Glutamatergic neuron (in vitro differentiated cells): Measurements from ENCODE around the gene COL6A1. TPM values are rescaled to one million over a fixed set of nuclear protein-coding genes. Genes with fewer than 3 reads are reported as not detected.

Experiments used
- DNase-seq: peaks from one replicate; pipeline ENCODE4 v3.0.0; 2022
- H3K27ac Mint-ChIP-seq: one replicate; pipeline ENCODE4 v1.8.0; 2020; ENCODE audit warnings: mild to moderate bottlenecking, mixed read lengths, inconsistent platforms; ENCODE audit not compliant: unreplicated experiment
- H3K27me3 Mint-ChIP-seq: one replicate; pipeline ENCODE4 v1.8.0; 2020; ENCODE audit warnings: mild to moderate bottlenecking, moderate library complexity, mixed read lengths, inconsistent platforms; ENCODE audit not compliant: unreplicated experiment
- H3K36me3 Mint-ChIP-seq: one replicate; pipeline ENCODE4 v1.8.0; 2020; ENCODE audit warnings: mild to moderate bottlenecking, mixed read lengths, inconsistent platforms; ENCODE audit not compliant: unreplicated experiment
- H3K4me1 Mint-ChIP-seq: one replicate; pipeline ENCODE4 v1.8.0; 2020; ENCODE audit warnings: mild to moderate bottlenecking, low read depth, mixed read lengths, inconsistent platforms; ENCODE audit not compliant: unreplicated experiment
- H3K4me3 Mint-ChIP-seq: one replicate; pipeline ENCODE4 v1.8.0; 2020; ENCODE audit warnings: mild to moderate bottlenecking, mixed read lengths, inconsistent platforms; ENCODE audit not compliant: unreplicated experiment
- H3K9me3 Mint-ChIP-seq: one replicate; pipeline ENCODE4 v1.8.0; 2020; ENCODE audit warnings: mild to moderate bottlenecking, moderate library complexity, mixed read lengths, inconsistent platforms; ENCODE audit not compliant: unreplicated experiment
- total RNA-seq: library from RNA; stranded (reverse); fragmentation: NEBNext Ultra II Directional; extraction: Animal tissue kit (Norgen Biotek cat#: 25700); gene quantifications from one replicate; pipeline ENCODE4 v1.2.1, GENCODE V29; 2021; ENCODE audit not compliant: unreplicated experiment
- TF ChIP-seq, protein P1 (sequence below): fragments of 200-600 bp; sonication (generic); IDR thresholded peaks from one replicate; pipeline ENCODE4 v1.5.0; 2021; ENCODE audit not compliant: partially characterized antibody, unreplicated experiment

Gene COL6A1
- total RNA-seq, 1 donor from 2014 or later, result 407 TPM

DNA sequence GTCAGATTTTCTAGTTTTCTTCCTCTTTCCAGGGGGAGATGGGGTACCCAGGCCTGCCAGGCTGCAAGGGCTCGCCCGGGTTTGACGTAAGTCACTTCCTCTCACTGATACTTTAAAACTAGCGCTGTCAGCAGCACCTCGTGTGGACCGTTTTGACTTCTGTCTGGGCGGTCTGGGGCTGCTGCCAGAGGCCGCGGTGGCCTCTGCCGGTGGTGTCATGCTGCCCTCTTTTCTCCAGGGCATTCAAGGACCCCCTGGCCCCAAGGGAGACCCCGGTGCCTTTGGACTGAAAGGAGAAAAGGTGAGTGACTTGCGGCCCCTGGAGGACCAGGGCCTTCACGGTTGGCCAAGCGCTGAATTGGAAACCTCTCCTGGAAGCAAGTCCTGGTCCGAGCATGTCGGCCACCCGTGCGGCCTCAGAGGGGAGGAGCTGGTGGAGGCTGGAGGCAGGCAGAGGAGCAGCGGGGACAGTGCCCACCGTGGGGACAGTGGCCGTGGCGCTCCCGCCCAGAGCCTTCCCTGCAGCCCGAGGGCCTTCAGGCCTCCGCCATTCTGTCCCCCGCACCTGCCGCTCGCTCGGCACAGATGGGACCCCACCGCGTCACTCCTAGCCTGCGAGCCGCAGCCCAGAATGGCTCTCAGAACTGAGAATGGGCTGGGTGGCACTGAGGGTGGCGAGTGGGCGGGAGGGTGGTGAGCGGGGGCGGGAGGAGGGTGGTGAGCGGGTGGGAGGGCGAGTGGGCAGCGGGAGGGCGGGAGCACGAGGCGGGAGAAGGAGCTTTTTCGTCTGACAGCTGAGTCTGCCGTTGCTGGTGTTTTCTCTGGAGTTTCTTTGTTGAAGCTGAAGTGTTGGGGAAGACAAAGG lies 9.4 kb downstream of the COL6A1 start:
- H3K4me1 Mint-ChIP-seq, result peaks cover 7% of the 10 kb centered on the region
- no peak overlapping the region for H3K4me3 Mint-ChIP-seq
- H3K9me3 Mint-ChIP-seq, result no peaks in the 10 kb centered on the region
- peak; percentile 16 for DNase-seq
- H3K36me3 Mint-ChIP-seq, result no peaks in the 10 kb centered on the region
- H3K27me3 Mint-ChIP-seq, result peaks cover 6% of the 10 kb centered on the region
- TF ChIP-seq, protein P1, sequence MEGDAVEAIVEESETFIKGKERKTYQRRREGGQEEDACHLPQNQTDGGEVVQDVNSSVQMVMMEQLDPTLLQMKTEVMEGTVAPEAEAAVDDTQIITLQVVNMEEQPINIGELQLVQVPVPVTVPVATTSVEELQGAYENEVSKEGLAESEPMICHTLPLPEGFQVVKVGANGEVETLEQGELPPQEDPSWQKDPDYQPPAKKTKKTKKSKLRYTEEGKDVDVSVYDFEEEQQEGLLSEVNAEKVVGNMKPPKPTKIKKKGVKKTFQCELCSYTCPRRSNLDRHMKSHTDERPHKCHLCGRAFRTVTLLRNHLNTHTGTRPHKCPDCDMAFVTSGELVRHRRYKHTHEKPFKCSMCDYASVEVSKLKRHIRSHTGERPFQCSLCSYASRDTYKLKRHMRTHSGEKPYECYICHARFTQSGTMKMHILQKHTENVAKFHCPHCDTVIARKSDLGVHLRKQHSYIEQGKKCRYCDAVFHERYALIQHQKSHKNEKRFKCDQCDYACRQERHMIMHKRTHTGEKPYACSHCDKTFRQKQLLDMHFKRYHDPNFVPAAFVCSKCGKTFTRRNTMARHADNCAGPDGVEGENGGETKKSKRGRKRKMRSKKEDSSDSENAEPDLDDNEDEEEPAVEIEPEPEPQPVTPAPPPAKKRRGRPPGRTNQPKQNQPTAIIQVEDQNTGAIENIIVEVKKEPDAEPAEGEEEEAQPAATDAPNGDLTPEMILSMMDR, result no peak
- H3K27ac Mint-ChIP-seq, result no peak overlapping the region

DNA sequence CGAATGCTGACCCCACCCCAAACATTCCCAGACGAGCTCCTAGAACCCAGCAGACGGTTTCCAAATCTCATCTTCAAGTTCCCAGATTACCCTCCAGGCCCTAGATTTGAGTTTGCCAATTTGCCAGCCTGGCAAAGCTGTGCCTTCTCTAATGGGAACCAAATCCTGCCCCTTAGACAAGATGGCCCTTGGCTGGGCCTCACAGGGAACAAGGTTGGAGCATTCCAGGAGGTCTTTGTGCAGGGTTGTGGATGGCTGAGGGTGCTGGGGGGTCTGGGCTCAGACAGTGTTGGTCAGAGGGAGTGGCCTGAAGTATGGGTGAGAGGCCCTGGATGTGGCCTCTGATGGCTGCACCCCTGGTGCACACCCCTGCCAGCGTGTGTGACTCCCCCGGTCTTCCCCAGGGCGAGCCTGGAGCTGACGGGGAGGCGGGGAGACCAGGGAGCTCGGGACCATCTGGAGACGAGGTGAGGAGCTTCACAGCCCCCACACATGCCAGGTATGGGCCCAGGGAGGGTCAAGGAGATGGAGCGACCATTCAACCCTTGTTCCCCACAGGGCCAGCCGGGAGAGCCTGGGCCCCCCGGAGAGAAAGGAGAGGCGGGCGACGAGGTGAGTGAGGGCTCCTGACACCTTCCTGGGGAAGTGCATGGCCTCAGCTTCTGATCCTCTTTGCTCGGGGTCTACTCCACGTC lies 10.2 kb downstream of the COL6A1 start:
- no peak overlapping the region for H3K27ac Mint-ChIP-seq

DNA sequence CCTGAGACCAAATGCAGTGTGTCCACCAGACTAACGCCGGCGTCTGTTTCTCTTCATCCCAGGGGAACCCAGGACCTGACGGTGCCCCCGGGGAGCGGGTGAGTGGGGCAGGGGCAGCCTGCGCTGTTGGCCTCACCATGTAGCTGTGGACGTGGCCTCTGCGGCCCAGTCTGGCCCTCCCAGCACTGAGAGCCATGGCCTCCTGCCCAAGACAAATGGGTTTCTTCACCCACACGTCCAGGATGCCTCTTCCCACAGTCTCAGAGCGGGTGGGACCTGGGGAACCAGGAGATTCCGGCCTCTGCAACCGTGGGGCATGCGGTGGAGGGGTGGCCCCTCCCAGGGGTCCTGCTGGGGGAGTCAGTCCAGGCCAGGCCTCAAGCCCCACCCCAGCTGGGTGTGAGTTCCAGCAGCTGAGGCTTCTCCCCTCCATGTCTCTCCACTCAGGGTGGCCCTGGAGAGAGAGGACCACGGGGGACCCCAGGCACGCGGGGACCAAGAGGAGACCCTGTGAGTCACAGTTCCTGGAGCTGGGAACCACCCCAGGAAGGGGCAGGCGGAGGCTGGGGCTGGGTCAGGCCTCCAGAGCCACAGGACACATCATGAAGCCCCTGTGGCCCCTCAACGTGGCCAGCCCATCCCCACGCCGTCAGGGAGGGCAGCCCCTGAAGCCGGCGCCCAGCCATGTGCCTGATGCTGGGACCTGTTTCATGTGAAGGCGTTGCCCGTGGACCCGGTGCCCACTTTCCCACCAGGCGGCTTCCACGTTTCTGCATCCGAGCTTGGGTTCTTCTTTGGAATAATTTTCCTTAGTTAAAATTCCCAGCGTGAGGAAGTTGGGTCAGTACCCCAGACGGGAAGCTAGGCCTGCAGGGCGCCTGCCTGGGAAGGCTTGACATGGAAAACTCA lies 11.0 kb downstream of the COL6A1 start:
- Mint-ChIP-seq H3K9me3 (no peaks in the 10 kb centered on the region), H3K4me3 (no peak overlapping the region), H3K27me3 (peaks cover 7% of the 10 kb centered on the region), H3K4me1 (peaks cover 7% of the 10 kb centered on the region), H3K27ac (no peak overlapping the region), H3K36me3 (no peaks in the 10 kb centered on the region)
- TF ChIP-seq, protein P1, result no peak
- peak; percentile 13 for DNase-seq

More for the DNA sequence above, 10.2 kb downstream of the COL6A1 start:
- TF ChIP-seq, protein P1, result no peak
- no peak overlapping the region for H3K4me3 Mint-ChIP-seq
- no peaks in the 10 kb centered on the region for H3K9me3 Mint-ChIP-seq
- peak; percentile 8 for DNase-seq
- H3K36me3 Mint-ChIP-seq, result no peaks in the 10 kb centered on the region
- peaks cover 7% of the 10 kb centered on the region for H3K4me1 Mint-ChIP-seq
- peaks cover 9% of the 10 kb centered on the region for H3K27me3 Mint-ChIP-seq

DNA sequence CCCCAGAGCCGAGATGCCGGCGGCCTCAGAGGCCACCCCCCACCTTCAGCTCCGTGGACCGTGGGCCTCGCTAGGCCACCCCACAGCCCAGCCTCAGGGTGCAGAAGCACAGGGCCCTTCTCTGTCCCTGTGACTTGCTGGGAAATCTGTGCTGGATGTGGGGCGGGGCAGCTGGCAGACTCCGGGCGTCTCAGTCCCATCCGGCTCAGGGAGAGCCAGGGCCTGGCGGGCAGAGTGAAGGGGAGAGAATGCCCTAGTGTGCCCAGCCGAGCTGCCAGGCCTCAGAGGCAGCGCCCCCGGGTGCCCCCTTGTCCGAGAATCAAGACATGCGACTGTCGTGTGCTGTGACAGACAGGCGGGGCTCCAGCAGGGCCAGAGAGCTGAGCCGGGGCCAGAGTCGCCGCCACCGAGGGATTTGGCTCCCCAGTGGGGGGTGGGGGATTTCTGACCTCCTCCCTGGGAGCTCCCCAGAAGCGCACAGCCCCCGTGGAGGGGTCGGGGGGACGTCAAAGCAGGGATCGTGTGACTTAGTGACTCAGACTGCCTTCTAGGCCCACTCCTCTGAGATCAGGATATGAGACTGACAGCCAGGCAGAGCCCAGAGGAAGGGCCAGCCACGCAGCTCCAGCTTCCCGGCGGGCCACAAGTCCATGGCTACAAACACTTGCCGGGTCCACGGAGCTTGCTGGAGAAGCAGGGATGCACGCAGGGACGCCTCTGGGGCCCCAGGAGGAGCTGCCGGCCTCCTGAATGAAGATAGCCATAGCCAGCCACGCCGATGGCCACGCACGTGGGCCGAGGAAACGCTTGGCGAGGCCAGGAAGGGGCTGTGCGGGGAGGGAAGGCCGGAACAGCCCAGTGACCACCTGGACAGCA lies 11.9 kb downstream of the COL6A1 start:
- Mint-ChIP-seq H3K4me3 (no peak overlapping the region), H3K27ac (no peak overlapping the region)

More for the DNA sequence above, 11.9 kb downstream of the COL6A1 start:
- H3K27me3 Mint-ChIP-seq, result peaks cover 7% of the 10 kb centered on the region
- no peaks in the 10 kb centered on the region for H3K9me3 Mint-ChIP-seq
- peak; percentile 17 for DNase-seq
- no peaks in the 10 kb centered on the region for H3K36me3 Mint-ChIP-seq
- TF ChIP-seq, protein P1, result no peak
- peaks cover 7% of the 10 kb centered on the region for H3K4me1 Mint-ChIP-seq
